Right lobe of liver (tissue), 6 donors: ENCODE measurements around the gene PODXL. TPM values are rescaled to one million over a fixed set of nuclear protein-coding genes. Genes with fewer than 3 reads are reported as not detected.

Source experiments
- ATAC-seq, 4 donors: fragments of 200-7000 bp; cut with Tn5 transposase; one replicate each; pipeline ENCODE4 v1.9.1; 2020; ENCODE audit warnings: mild to moderate bottlenecking in 4 of 4, moderate library complexity in 4 of 4
- DNase-seq, 3 donors: peaks; one replicate each; pipeline ENCODE4 v3.0.0-alpha.2; 2020
- H3K27ac ChIP-seq, 3 donors: fragments of 200-600 bp; one replicate each; pipeline ENCODE4 v1.8.0; 2022
- H3K27me3 ChIP-seq, 2 donors: fragments of 200-600 bp; one replicate each; pipeline ENCODE4 v1.8.0; 2022
- H3K36me3 ChIP-seq, 4 donors: fragments of 200-600 bp; sonication (generic) in 1 of 4; one replicate each; pipeline versions ENCODE4 v1.5.1 to v1.8.0; 2017 to 2022; ENCODE audit warnings: control low read depth in 1 of 4
- H3K4me1 ChIP-seq, 4 donors: fragments of 200-600 bp; sonication (generic) in 1 of 4; one replicate each; pipeline versions ENCODE4 v1.5.1 to v1.8.0; 2017 to 2022; ENCODE audit warnings: control low read depth in 1 of 4
- H3K4me3 ChIP-seq, 3 donors: fragments of 200-600 bp; one replicate each; pipeline ENCODE4 v1.8.0; 2022
- H3K9me3 ChIP-seq, 4 donors: fragments of 200-600 bp; sonication (generic) in 1 of 4; one replicate each; pipeline versions ENCODE4 v1.5.1 to v1.8.0; 2017 to 2022; ENCODE audit warnings: control low read depth in 1 of 4
- POLR2A ChIP-seq: fragments of 450-650 bp; IDR thresholded peaks from one replicate; pipeline ENCODE4 v1.6.1; 2017; ENCODE audit warnings: antibody characterized with exemption, mild to moderate bottlenecking
- WGBS: methylation state at CpG from one replicate; pipeline ENCODE4 v1.1.6; 2018; ENCODE audit warnings: low coverage, low lambda C conversion rate; ENCODE audit not compliant: insufficient coverage; ENCODE audit errors: missing lambda C conversion rate; 5-methylcytosine and 5-hydroxymethylcytosine counted together
- intact Hi-C, 2 donors: fragments of 100-400 bp; cut with DNase I; formaldehyde crosslinking; loops; one replicate each; pipeline versions ENCODE4 v1.11.2 to v1.14.1; 2022
- total RNA-seq, 6 experiments: library from RNA; depleted of rRNA in 2 of 6; stranded (reverse); fragments of >200 nt in 2 of 6; fragmentation: NEBNext Ultra II Directional in 3 of 6; extraction: Animal tissue kit (Norgen Biotek cat#: 25700) in 3 of 6; gene quantifications; one replicate each; pipeline versions ENCODE4 v1.1.0 to v1.2.4, GENCODE V29; 2016 to 2023
- TF ChIP-seq, protein P1 (sequence below), 4 donors: fragments of 200-600 bp in 3 of 4; fragments of 450-650 bp in 1 of 4; IDR thresholded peaks; one replicate each; pipeline versions ENCODE4 v1.5.1 to v1.8.0; 2016 to 2022; ENCODE audit warnings: antibody characterized with exemption in 4 of 4, mild to moderate bottlenecking in 2 of 4
- donor health status: DM: no; HTN: yes; CAD: no.
- donor health status: DM: no; HTN: no; CAD: no.
- donor health status: DM: no; HTN: no; CAD: no.
- donor health status: DM: no; HTN: yes; CAD: no.
- donor health status: DM: no; HTN: yes; CAD: no.

Gene PODXL
- total RNA-seq, 6 experiments from 2014 or later = 2.1 to 11.4 (median 3.4) TPM

DNA sequence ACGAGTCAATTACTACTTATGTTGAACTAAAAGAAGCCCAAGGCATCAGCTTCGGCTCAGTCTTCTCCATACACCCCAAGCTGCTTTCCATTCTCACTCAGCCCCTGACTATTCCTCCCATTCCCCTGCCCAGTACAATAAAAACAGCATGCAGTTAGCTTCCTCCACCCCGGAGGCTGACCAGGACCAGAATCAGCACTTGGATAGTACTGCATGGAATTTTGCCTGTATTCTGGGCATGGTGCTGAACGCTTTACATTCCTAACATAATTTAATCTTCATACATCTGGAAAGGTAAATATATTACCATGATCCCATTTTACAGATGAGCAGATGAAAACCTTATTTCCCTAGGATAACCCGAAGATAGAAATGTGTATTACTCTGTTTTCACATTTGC lies 7.5 kb upstream of the PODXL start:
- Histone ChIP-seq H3K27me3 (no peaks in the 10 kb centered on the region), H3K27ac (no peak overlapping the region), H3K9me3 (no peaks in the 10 kb centered on the region), H3K4me1 (no peaks in the 10 kb centered on the region), H3K36me3 (no peaks in the 10 kb centered on the region), H3K4me3 (no peak overlapping the region)
- intact Hi-C loops = no loop called here
- no peak for DNase-seq
- TF ChIP-seq POLR2A = no peak
- TF ChIP-seq, protein P1, sequence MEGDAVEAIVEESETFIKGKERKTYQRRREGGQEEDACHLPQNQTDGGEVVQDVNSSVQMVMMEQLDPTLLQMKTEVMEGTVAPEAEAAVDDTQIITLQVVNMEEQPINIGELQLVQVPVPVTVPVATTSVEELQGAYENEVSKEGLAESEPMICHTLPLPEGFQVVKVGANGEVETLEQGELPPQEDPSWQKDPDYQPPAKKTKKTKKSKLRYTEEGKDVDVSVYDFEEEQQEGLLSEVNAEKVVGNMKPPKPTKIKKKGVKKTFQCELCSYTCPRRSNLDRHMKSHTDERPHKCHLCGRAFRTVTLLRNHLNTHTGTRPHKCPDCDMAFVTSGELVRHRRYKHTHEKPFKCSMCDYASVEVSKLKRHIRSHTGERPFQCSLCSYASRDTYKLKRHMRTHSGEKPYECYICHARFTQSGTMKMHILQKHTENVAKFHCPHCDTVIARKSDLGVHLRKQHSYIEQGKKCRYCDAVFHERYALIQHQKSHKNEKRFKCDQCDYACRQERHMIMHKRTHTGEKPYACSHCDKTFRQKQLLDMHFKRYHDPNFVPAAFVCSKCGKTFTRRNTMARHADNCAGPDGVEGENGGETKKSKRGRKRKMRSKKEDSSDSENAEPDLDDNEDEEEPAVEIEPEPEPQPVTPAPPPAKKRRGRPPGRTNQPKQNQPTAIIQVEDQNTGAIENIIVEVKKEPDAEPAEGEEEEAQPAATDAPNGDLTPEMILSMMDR (IDR thresholded peaks at IDR 0.05) = no peak
- WGBS = 83% methylated on average over 3 of the region's 5 CpGs
- ATAC-seq = no peak

DNA sequence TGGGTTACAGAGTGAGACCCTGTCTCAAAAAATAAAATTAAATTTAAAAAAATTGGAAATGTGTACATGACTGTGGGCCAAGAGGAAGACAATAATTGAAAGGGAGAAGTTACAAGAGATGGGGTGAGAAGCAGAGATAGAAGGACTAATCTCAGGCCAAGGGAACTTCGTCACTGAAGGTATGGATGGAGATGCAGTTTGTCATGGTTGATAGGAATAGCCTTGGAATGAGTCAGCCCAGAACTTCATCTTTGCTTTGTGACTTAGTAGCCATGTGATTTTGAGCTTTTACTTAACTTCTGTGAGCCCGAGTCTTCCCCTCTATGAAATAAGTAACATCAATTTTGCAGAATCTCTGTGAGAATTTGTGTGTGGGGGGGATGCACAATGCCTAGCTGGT lies 6.5 kb upstream of the PODXL start:
- Histone ChIP-seq H3K27me3 (no peaks in the 10 kb centered on the region), H3K9me3 (no peaks in the 10 kb centered on the region), H3K36me3 (no peaks in the 10 kb centered on the region), H3K4me3 (no peak overlapping the region), H3K4me1 (no peaks in the 10 kb centered on the region), H3K27ac (no peak overlapping the region)
- no peak for ATAC-seq
- WGBS = 59% methylated on average over 2 of the region's 2 CpGs
- intact Hi-C loops = no loop called here
- DNase-seq = no peak
- TF ChIP-seq, protein P1 (IDR thresholded peaks at IDR 0.05) = no peak
- TF ChIP-seq POLR2A = no peak

DNA sequence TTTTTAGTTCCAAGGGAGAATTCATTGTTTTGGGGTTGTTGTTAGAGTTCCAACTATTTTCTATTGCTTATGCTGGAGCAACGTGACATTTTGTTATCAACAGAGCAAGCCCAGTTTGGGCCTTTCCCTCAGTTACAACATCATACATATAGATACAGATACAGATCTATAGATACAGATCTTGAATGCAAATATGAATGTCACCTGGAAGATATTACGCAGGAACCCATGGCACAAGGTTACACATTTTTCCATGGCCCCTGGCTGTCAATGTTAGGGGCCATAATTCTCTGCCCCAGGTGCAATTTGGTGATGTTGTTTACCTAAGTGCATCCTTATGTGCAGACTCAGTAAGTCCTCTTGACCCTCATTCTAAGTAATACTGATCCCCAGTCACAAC lies 3.6 kb upstream of the PODXL start:
- Histone ChIP-seq H3K36me3 (no peaks in the 10 kb centered on the region), H3K27me3 (peaks cover 0 to 11% of the 10 kb centered on the region in 2 donors), H3K9me3 (no peaks in the 10 kb centered on the region), H3K27ac (no peak overlapping the region), H3K4me3 (no peak overlapping the region), H3K4me1 (peaks cover 0 to 12% (median 3%) of the 10 kb centered on the region in 4 donors)
- ATAC-seq (no peak), DNase-seq (no peak)
- intact Hi-C loops = no loop called here
- 70% methylated on average over 2 of the region's 2 CpGs for WGBS
- TF ChIP-seq POLR2A = no peak
- TF ChIP-seq, protein P1 (IDR thresholded peaks at IDR 0.05) = no peak

DNA sequence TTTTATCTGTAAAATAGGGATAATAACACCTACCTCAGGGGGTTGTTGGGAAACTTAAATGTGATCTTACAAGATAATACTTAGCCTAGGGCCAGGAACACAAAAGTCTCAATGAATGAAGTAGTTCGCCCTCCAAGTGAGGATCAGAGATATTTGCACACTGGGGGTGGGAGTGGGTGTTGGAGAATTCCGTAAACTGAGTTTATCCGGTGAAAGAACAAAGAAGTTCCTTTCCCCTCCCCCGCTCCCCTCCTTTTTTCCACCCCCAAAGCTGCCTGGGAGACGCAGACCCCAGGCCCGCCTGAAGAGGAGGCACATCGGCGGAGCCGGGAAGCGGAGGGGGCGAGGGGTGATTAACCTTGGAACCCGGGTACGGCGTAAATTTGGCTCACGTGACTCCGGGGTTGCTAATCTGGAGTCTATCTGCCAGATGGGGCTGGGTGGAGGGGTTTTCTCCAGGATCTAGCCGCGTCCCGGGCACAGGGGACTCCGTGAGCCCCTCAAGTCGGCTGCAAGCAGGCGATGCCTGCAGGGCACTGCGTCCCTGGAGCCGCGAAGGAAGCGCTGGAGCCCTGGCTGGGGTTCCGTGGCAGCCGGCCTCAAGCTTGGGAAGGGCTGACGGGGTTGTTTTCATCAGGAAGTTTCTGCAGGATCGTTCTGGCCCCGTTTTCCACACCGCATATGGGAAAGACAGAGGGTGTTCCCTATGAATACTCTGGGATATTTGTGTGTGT lies 1.4 kb upstream of the PODXL start:
- H3K27me3 ChIP-seq = peaks cover 0 to 11% of the 10 kb centered on the region in 2 donors
- no peak overlapping the region for H3K4me3 ChIP-seq
- DNase-seq (peak in 1 of 3 donors; percentile 37), ATAC-seq (peak in 3 of 4 donors; percentile 6 to 21 (median 13))
- WGBS = 4% methylated on average over 11 of the region's 32 CpGs
- intact Hi-C loops = no loop called here
- peaks cover 0 to 12% (median 3%) of the 10 kb centered on the region in 4 donors for H3K4me1 ChIP-seq
- TF ChIP-seq POLR2A = no peak
- TF ChIP-seq, protein P1 (IDR thresholded peaks at IDR 0.05) = no peak
- H3K27ac ChIP-seq = no peak overlapping the region
- H3K36me3 ChIP-seq = no peaks in the 10 kb centered on the region
- H3K9me3 ChIP-seq = no peaks in the 10 kb centered on the region
